WTC11 (cell line): ENCODE data around the gene TLX2.

Experiments
- E2F4 ChIP-seq: sonication (generic); formaldehyde crosslinking; IDR thresholded peaks from 2 replicates; pipeline ENCODE4 v1.8.1; 2022; ENCODE audit warnings: low read depth, mild to moderate bottlenecking, moderate library complexity, missing genetic modification reagents, borderline replicate concordance
- FOXJ3 ChIP-seq: sonication (generic); formaldehyde crosslinking; IDR thresholded peaks from 2 replicates; pipeline ENCODE4 v1.9.0; 2021; ENCODE audit warnings: missing genetic modification reagents, mild to moderate bottlenecking, borderline replicate concordance
- KAT7 ChIP-seq: sonication (generic); formaldehyde crosslinking; IDR thresholded peaks from 2 replicates; pipeline ENCODE4 v1.8.1; 2023; ENCODE audit warnings: missing genetic modification reagents, mild to moderate bottlenecking, borderline replicate concordance
- MAX ChIP-seq: sonication (generic); formaldehyde crosslinking; IDR thresholded peaks from 2 replicates; pipeline ENCODE4 v1.8.0; 2022; ENCODE audit warnings: mild to moderate bottlenecking, missing genetic modification reagents
- TF ChIP-seq, protein P1 (sequence below): fragments of 200-600 bp; IDR thresholded peaks from 2 replicates; pipeline ENCODE4 v1.8.0; 2022; ENCODE audit warnings: antibody characterized with exemption

- TF ChIP-seq, protein P1, sequence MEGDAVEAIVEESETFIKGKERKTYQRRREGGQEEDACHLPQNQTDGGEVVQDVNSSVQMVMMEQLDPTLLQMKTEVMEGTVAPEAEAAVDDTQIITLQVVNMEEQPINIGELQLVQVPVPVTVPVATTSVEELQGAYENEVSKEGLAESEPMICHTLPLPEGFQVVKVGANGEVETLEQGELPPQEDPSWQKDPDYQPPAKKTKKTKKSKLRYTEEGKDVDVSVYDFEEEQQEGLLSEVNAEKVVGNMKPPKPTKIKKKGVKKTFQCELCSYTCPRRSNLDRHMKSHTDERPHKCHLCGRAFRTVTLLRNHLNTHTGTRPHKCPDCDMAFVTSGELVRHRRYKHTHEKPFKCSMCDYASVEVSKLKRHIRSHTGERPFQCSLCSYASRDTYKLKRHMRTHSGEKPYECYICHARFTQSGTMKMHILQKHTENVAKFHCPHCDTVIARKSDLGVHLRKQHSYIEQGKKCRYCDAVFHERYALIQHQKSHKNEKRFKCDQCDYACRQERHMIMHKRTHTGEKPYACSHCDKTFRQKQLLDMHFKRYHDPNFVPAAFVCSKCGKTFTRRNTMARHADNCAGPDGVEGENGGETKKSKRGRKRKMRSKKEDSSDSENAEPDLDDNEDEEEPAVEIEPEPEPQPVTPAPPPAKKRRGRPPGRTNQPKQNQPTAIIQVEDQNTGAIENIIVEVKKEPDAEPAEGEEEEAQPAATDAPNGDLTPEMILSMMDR = no peak
- peak; percentile 77 for TF ChIP-seq MAX (CRISPR knock-in tag)
- TF ChIP-seq E2F4 = no peak
- TF ChIP-seq KAT7 (CRISPR knock-in tag) = 0 out of 2 replicates have a peak, but pooled peaks have one; percentile 53
- no peak for TF ChIP-seq FOXJ3 (CRISPR knock-in tag)
Observed at GRCh38 chr2:74554820-74555531, 40.7 kb downstream of the TLX2 start.
